HG03060 (cell line): ENCODE measurements around the gene MED27.

Source experiments
- ATAC-seq: cut with Tn5 transposase; IDR thresholded peaks from one replicate; pipeline ENCODE4 v1.9.1; 2021; ENCODE audit warnings: low read depth, moderate number of reproducible peaks; ENCODE audit not compliant: unreplicated experiment

The MED27 gene

GRCh38 chr9:131824953-131825495, 254.6 kb downstream of the MED27 start:
- ATAC-seq: no peak

GRCh38 chr9:131824155-131824594, 255.5 kb downstream of the MED27 start:
- ATAC-seq: no peak

- no peak for ATAC-seq
These were observed 255.9 kb downstream of the MED27 start for GRCh38 chr9:131823701-131824146.

- ATAC-seq: no peak
These were observed 261.6 kb downstream of the MED27 start for GRCh38 chr9:131818089-131818488.

- ATAC-seq: no peak
These were observed 262.0 kb downstream of the MED27 start for GRCh38 chr9:131817627-131818026.

GRCh38 chr9:131817073-131817472, 262.6 kb downstream of the MED27 start:
- no peak for ATAC-seq

- ATAC-seq: no peak
These were observed 263.4 kb downstream of the MED27 start for GRCh38 chr9:131815970-131816873.

- ATAC-seq: no peak
These were observed 265.0 kb downstream of the MED27 start for GRCh38 chr9:131814707-131815106.

- ATAC-seq: no peak
These were observed 266.6 kb downstream of the MED27 start for GRCh38 chr9:131813116-131813515.

GRCh38 chr9:131812116-131812790, 267.4 kb downstream of the MED27 start:
- no peak for ATAC-seq

- no peak for ATAC-seq
These were observed 268.3 kb downstream of the MED27 start for GRCh38 chr9:131811405-131811804.

- no peak for ATAC-seq
These were observed 269.1 kb downstream of the MED27 start for GRCh38 chr9:131810351-131811170.
